Activated CD8-positive, alpha-beta memory T cell treated with anti-CD3 and anti-CD28 coated beads, Interleukin-2, amount 10 ng/mL, durations not matched to agents 7 days and 5 days (primary cell): Measurements from ENCODE around the gene PRDM10. TPM values are rescaled to one million over a fixed set of nuclear protein-coding genes. Genes with fewer than 3 reads are reported as not detected.

Source experiments
- ATAC-seq: fragments of 150-1000 bp; cut with Tn5 transposase; one replicate; pipeline ENCODE4 v1.10.0; 2021; ENCODE audit warnings: moderate library complexity
- CTCF ChIA-PET: fragments of 350-600 bp; sonication (Branson Sonifier 250); formaldehyde crosslinking; loops from one replicate; lab custom pipeline; 2021; ENCODE audit warnings: antibody characterized with exemption; lab: Charles Lee
- DNase-seq: peaks from one replicate; pipeline ENCODE4 v3.0.0-alpha.2; 2020
- H3K27ac Mint-ChIP-seq: one replicate; pipeline ENCODE4 v1.8.0; 2021; ENCODE audit warnings: mild to moderate bottlenecking, mixed read lengths
- H3K27me3 Mint-ChIP-seq: one replicate; pipeline ENCODE4 v1.8.0; 2021; ENCODE audit warnings: mixed read lengths
- H3K36me3 Mint-ChIP-seq: one replicate; pipeline ENCODE4 v1.8.0; 2021; ENCODE audit warnings: mild to moderate bottlenecking, mixed read lengths
- H3K4me1 Mint-ChIP-seq: one replicate; pipeline ENCODE4 v1.8.0; 2021; ENCODE audit warnings: mixed read lengths
- H3K4me3 Mint-ChIP-seq: one replicate; pipeline ENCODE4 v1.8.0; 2021; ENCODE audit warnings: mild to moderate bottlenecking, moderate library complexity, mixed read lengths
- H3K9me3 Mint-ChIP-seq: one replicate; pipeline ENCODE4 v1.8.0; 2022; ENCODE audit warnings: low read depth, mixed read lengths
- total RNA-seq, 2 experiments: library from RNA; stranded (reverse); gene quantifications; one replicate each; pipeline ENCODE4 v1.2.3, GENCODE V29; 2021

Gene PRDM10
- total RNA-seq, 2 experiments from 2014 or later, result 15.7 to 19.2 TPM

GRCh38 chr11:130001461-130002351 is 929 bp downstream of the PRDM10 start:
- Mint-ChIP-seq H3K27me3 (no peaks in the 10 kb centered on the region), H3K4me1 (peaks cover 29% of the 10 kb centered on the region), H3K36me3 (peaks cover 14% of the 10 kb centered on the region), H3K27ac (peak overlapping the region; percentile 100), H3K9me3 (no peaks in the 10 kb centered on the region), H3K4me3 (peak overlapping the region; percentile 92)
- ATAC-seq, result peak; percentile 24
- CTCF ChIA-PET, result interaction anchor here (0.8 to 2.3 kb wide), 5 partner anchors 29 to 860 kb away, joined by 3 to 12 read pairs (median 4); partner anchors contain the start of gene APLP2
- peak; percentile 53 for DNase-seq

- CTCF ChIA-PET, result interaction anchor here (0.8 kb wide), 1 partner anchor 77 kb away, joined by 4 read pairs; no protein-coding TSS in a partner anchor
- ATAC-seq (no peak), DNase-seq (no peak)
- no peaks in the 10 kb centered on the region for H3K9me3 Mint-ChIP-seq
- H3K4me3 Mint-ChIP-seq, result peak overlapping the region; percentile 89
- peak overlapping the region; percentile 91 for H3K27ac Mint-ChIP-seq
- peaks cover 29% of the 10 kb centered on the region for H3K4me1 Mint-ChIP-seq
- H3K36me3 Mint-ChIP-seq, result peaks cover 17% of the 10 kb centered on the region
- H3K27me3 Mint-ChIP-seq, result no peaks in the 10 kb centered on the region
These were observed 2.0 kb downstream of the PRDM10 start for GRCh38 chr11:130000552-130001176.

GRCh38 chr11:129999407-129999806 is 3.2 kb downstream of the PRDM10 start:
- Mint-ChIP-seq H3K4me1 (peaks cover 29% of the 10 kb centered on the region), H3K9me3 (no peaks in the 10 kb centered on the region), H3K27ac (no peak overlapping the region), H3K27me3 (no peaks in the 10 kb centered on the region), H3K4me3 (no peak overlapping the region), H3K36me3 (peaks cover 18% of the 10 kb centered on the region)
- ATAC-seq (no peak), DNase-seq (no peak)
- CTCF ChIA-PET, result no interaction called here

GRCh38 chr11:129998905-129999304 is 3.7 kb downstream of the PRDM10 start:
- Mint-ChIP-seq H3K27ac (no peak overlapping the region), H3K4me3 (no peak overlapping the region), H3K9me3 (no peaks in the 10 kb centered on the region), H3K4me1 (peaks cover 25% of the 10 kb centered on the region), H3K36me3 (peaks cover 18% of the 10 kb centered on the region), H3K27me3 (no peaks in the 10 kb centered on the region)
- CTCF ChIA-PET, result no interaction called here
- DNase-seq (no peak), ATAC-seq (no peak)

GRCh38 chr11:129998107-129998506 is 4.5 kb downstream of the PRDM10 start:
- no peaks in the 10 kb centered on the region for H3K27me3 Mint-ChIP-seq
- H3K36me3 Mint-ChIP-seq, result peaks cover 18% of the 10 kb centered on the region
- CTCF ChIA-PET, result interaction anchor here (1.2 kb wide), 1 partner anchor 16 kb away, joined by 3 read pairs; no protein-coding TSS in a partner anchor
- H3K4me3 Mint-ChIP-seq, result no peak overlapping the region
- no peaks in the 10 kb centered on the region for H3K9me3 Mint-ChIP-seq
- ATAC-seq (no peak), DNase-seq (no peak)
- no peak overlapping the region for H3K27ac Mint-ChIP-seq
- peaks cover 23% of the 10 kb centered on the region for H3K4me1 Mint-ChIP-seq

GRCh38 chr11:129997513-129997912 is 5.1 kb downstream of the PRDM10 start:
- DNase-seq (no peak), ATAC-seq (no peak)
- Mint-ChIP-seq H3K4me1 (peaks cover 23% of the 10 kb centered on the region), H3K9me3 (no peaks in the 10 kb centered on the region), H3K27me3 (no peaks in the 10 kb centered on the region), H3K4me3 (no peak overlapping the region), H3K27ac (no peak overlapping the region), H3K36me3 (peaks cover 18% of the 10 kb centered on the region)
- CTCF ChIA-PET, result interaction anchor here (1.2 kb wide), 1 partner anchor 16 kb away, joined by 3 read pairs; no protein-coding TSS in a partner anchor

- ATAC-seq (no peak), DNase-seq (no peak)
- H3K4me1 Mint-ChIP-seq, result peaks cover 23% of the 10 kb centered on the region
- no peak overlapping the region for H3K27ac Mint-ChIP-seq
- no peaks in the 10 kb centered on the region for H3K9me3 Mint-ChIP-seq
- no peaks in the 10 kb centered on the region for H3K27me3 Mint-ChIP-seq
- peaks cover 16% of the 10 kb centered on the region for H3K36me3 Mint-ChIP-seq
- CTCF ChIA-PET, result no interaction called here
- H3K4me3 Mint-ChIP-seq, result no peak overlapping the region
These were observed 6.3 kb downstream of the PRDM10 start for GRCh38 chr11:129996113-129996870.

GRCh38 chr11:129995163-129995562 is 7.5 kb downstream of the PRDM10 start:
- no peaks in the 10 kb centered on the region for H3K27me3 Mint-ChIP-seq
- H3K27ac Mint-ChIP-seq, result no peak overlapping the region
- DNase-seq, result no peak
- no peak overlapping the region for H3K4me3 Mint-ChIP-seq
- ATAC-seq, result no peak
- no peaks in the 10 kb centered on the region for H3K9me3 Mint-ChIP-seq
- peaks cover 13% of the 10 kb centered on the region for H3K36me3 Mint-ChIP-seq
- CTCF ChIA-PET, result no interaction called here
- peaks cover 12% of the 10 kb centered on the region for H3K4me1 Mint-ChIP-seq

- H3K27ac Mint-ChIP-seq, result no peak overlapping the region
- peaks cover 8% of the 10 kb centered on the region for H3K36me3 Mint-ChIP-seq
- peak; percentile 51 for DNase-seq
- H3K4me3 Mint-ChIP-seq, result no peak overlapping the region
- peak; percentile 55 for ATAC-seq
- CTCF ChIA-PET, result interaction anchor here (0.7 to 1.8 kb wide), 4 partner anchors 78 to 240 kb away, joined by 3 to 8 read pairs (median 4); no protein-coding TSS in a partner anchor
- peaks cover 7% of the 10 kb centered on the region for H3K4me1 Mint-ChIP-seq
- H3K9me3 Mint-ChIP-seq, result no peaks in the 10 kb centered on the region
- no peaks in the 10 kb centered on the region for H3K27me3 Mint-ChIP-seq
These were observed 10.3 kb downstream of the PRDM10 start for GRCh38 chr11:129992161-129992944.

- H3K4me1 Mint-ChIP-seq, result peaks cover 5% of the 10 kb centered on the region
- ATAC-seq (no peak), DNase-seq (no peak)
- no peaks in the 10 kb centered on the region for H3K27me3 Mint-ChIP-seq
- no peak overlapping the region for H3K27ac Mint-ChIP-seq
- no peak overlapping the region for H3K4me3 Mint-ChIP-seq
- H3K36me3 Mint-ChIP-seq, result no peaks in the 10 kb centered on the region
- no peaks in the 10 kb centered on the region for H3K9me3 Mint-ChIP-seq
- CTCF ChIA-PET, result interaction anchor here (1.4 kb wide), 1 partner anchor 137 kb away, joined by 5 read pairs; no protein-coding TSS in a partner anchor
These were observed 13.4 kb downstream of the PRDM10 start for GRCh38 chr11:129989149-129989813.

- Mint-ChIP-seq H3K27ac (no peak overlapping the region), H3K4me1 (peaks cover 2% of the 10 kb centered on the region), H3K4me3 (no peak overlapping the region), H3K27me3 (no peaks in the 10 kb centered on the region), H3K9me3 (no peaks in the 10 kb centered on the region), H3K36me3 (no peaks in the 10 kb centered on the region)
- no peak for DNase-seq
- CTCF ChIA-PET, result no interaction called here
- no peak for ATAC-seq
These were observed 14.7 kb downstream of the PRDM10 start for GRCh38 chr11:129987950-129988349.

- DNase-seq (no peak), ATAC-seq (no peak)
- Mint-ChIP-seq H3K36me3 (no peaks in the 10 kb centered on the region), H3K9me3 (no peaks in the 10 kb centered on the region), H3K4me3 (no peak overlapping the region), H3K27me3 (no peaks in the 10 kb centered on the region), H3K27ac (no peak overlapping the region), H3K4me1 (no peaks in the 10 kb centered on the region)
- CTCF ChIA-PET, result interaction anchor here (0.5 kb wide), 1 partner anchor 41 kb away, joined by 3 read pairs; no protein-coding TSS in a partner anchor
These were observed 16.8 kb downstream of the PRDM10 start for GRCh38 chr11:129985823-129986222.
